MM.1S (cell line): ENCODE measurements around the gene CEP83.

Experiments
- DNase-seq: peaks from one replicate; pipeline ENCODE4 v3.0.0-alpha.2; 2015
- H2AFZ ChIP-seq: fragments of 300-600 bp; sonication (generic); 2 replicates; pipeline ENCODE4 v1.6.0; 2016; ENCODE audit warnings: antibody characterized with exemption, low read length
- H3F3A ChIP-seq: fragments of 300-600 bp; sonication (generic); 2 replicates; pipeline ENCODE4 v1.6.1; 2016; ENCODE audit warnings: mild to moderate bottlenecking, antibody characterized with exemption, low read length, moderate library complexity, mixed read lengths; ENCODE audit not compliant: insufficient read depth
- H3K27ac ChIP-seq: fragments of 300-600 bp; sonication (generic); 2 replicates; pipeline ENCODE4 v1.5.1; 2016; ENCODE audit warnings: mild to moderate bottlenecking, low read length
- H3K27me3 ChIP-seq: fragments of 300-600 bp; sonication (generic); replicated peaks from 2 replicates; pipeline ENCODE4 v1.6.0; 2016; ENCODE audit warnings: low read length; ENCODE audit not compliant: insufficient read depth
- H3K36me3 ChIP-seq: fragments of 300-600 bp; sonication (generic); replicated peaks from 2 replicates; pipeline ENCODE4 v1.6.1; 2016; ENCODE audit warnings: mild to moderate bottlenecking, low read length, mixed read lengths; ENCODE audit not compliant: insufficient read depth
- H3K4me1 ChIP-seq: fragments of 300-600 bp; sonication (generic); 2 replicates; pipeline ENCODE4 v1.6.1; 2016; ENCODE audit warnings: low read length, mixed read lengths
- H3K4me2 ChIP-seq: fragments of 300-600 bp; sonication (generic); 2 replicates; pipeline ENCODE4 v1.6.0; 2016; ENCODE audit warnings: low read depth, low read length
- H3K4me3 ChIP-seq: fragments of 300-600 bp; sonication (generic); 2 replicates; pipeline ENCODE4 v1.5.1; 2016; ENCODE audit warnings: low read length, mixed read lengths
- H3K79me2 ChIP-seq: fragments of 300-600 bp; sonication (generic); 2 replicates; pipeline ENCODE4 v1.6.1; 2016; ENCODE audit warnings: mixed run types, low read length, mixed read lengths
- H3K9ac ChIP-seq: fragments of 300-600 bp; sonication (generic); 2 replicates; pipeline ENCODE4 v1.6.1; 2016; ENCODE audit warnings: low read length, mixed read lengths
- H3K9me2 ChIP-seq: fragments of 300-600 bp; sonication (generic); replicated peaks from 2 replicates; pipeline ENCODE4 v1.6.1; 2016; ENCODE audit warnings: mild to moderate bottlenecking, low read length, mixed read lengths; ENCODE audit not compliant: insufficient read depth
- H3K9me3 ChIP-seq: fragments of 300-600 bp; sonication (generic); replicated peaks from 2 replicates; pipeline ENCODE4 v1.6.1; 2016; ENCODE audit warnings: mild to moderate bottlenecking, low read length, mixed read lengths; ENCODE audit not compliant: insufficient read depth
- H4K20me1 ChIP-seq: fragments of 300-600 bp; sonication (generic); 2 replicates; pipeline ENCODE4 v1.6.1; 2016; ENCODE audit warnings: mild to moderate bottlenecking, low read length, moderate library complexity, mixed read lengths; ENCODE audit not compliant: insufficient read depth
- CTCF ChIP-seq: fragments of 300-600 bp; sonication (generic); IDR thresholded peaks from 2 replicates; pipeline ENCODE4 v1.5.1; 2016; ENCODE audit warnings: antibody characterized with exemption, low read length, mixed read lengths
- EZH2 ChIP-seq: fragments of 300-600 bp; sonication (generic); optimal IDR thresholded peaks from 2 replicates; pipeline ENCODE3; 2017; ENCODE audit warnings: low read depth, mild to moderate bottlenecking, antibody characterized with exemption, low read length, mixed read lengths
- EZH2phosphoT487 ChIP-seq: fragments of 300-600 bp; sonication (generic); IDR thresholded peaks from 2 replicates; pipeline ENCODE4 v1.6.1; 2018; ENCODE audit warnings: antibody characterized with exemption, low read length

CEP83 gene

GRCh38 chr12:94329366-94329765 lies 130.3 kb downstream of the CEP83 start:
- Histone ChIP-seq H3K4me2 (no peak overlapping the region), H4K20me1 (no peaks in the 10 kb centered on the region), H3K27me3 (no peaks in the 10 kb centered on the region), H3K9me2 (no peaks in the 10 kb centered on the region), H3K4me1 (no peaks in the 10 kb centered on the region), H3K4me3 (no peak overlapping the region), H3K79me2 (no peaks in the 10 kb centered on the region), H3K9me3 (no peaks in the 10 kb centered on the region), H3F3A (peaks cover 4% of the 10 kb centered on the region; the same call in 1 of the 2 replicates), H3K9ac (no peak overlapping the region), H2AFZ (no peak overlapping the region), H3K36me3 (no peaks in the 10 kb centered on the region), H3K27ac (no peak overlapping the region)
- no peak for TF ChIP-seq EZH2phosphoT487
- TF ChIP-seq CTCF, result peak; percentile 23
- no peak for TF ChIP-seq EZH2
- no peak for DNase-seq

DNA sequence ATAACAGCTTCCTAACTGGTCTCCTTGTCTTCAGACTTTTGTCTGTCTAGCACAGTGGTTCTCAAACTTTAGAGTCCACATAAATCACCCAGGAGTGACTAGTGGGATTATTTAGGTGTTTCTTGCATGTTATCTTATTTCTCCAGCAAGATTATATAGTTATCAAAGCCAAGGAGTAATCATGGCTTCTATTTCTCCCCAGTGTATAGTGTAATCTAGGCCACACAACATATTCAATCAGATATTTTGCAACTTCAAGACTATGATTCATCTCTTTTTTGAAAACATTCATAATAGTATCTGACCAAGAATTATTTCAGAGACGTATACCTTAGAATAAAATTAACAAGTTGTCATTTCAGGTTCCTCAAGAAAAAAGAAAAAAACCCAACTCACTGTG lies 131.9 kb downstream of the CEP83 start:
- Histone ChIP-seq H3K4me3 (no peak overlapping the region), H3K4me1 (no peaks in the 10 kb centered on the region), H3K27ac (no peak overlapping the region), H3F3A (peaks cover 4% of the 10 kb centered on the region; the same call in 1 of the 2 replicates), H3K27me3 (no peaks in the 10 kb centered on the region), H3K36me3 (0 out of 2 replicates have a peak, but pooled peaks cover under 1% of the 10 kb centered on the region), H3K4me2 (no peak overlapping the region), H2AFZ (no peak overlapping the region), H3K9me3 (no peaks in the 10 kb centered on the region), H3K79me2 (no peaks in the 10 kb centered on the region), H3K9ac (no peak overlapping the region), H3K9me2 (no peaks in the 10 kb centered on the region), H4K20me1 (no peaks in the 10 kb centered on the region)
- DNase-seq, result no peak
- TF ChIP-seq CTCF, result no peak
- TF ChIP-seq EZH2, result no peak
- no peak for TF ChIP-seq EZH2phosphoT487

DNA sequence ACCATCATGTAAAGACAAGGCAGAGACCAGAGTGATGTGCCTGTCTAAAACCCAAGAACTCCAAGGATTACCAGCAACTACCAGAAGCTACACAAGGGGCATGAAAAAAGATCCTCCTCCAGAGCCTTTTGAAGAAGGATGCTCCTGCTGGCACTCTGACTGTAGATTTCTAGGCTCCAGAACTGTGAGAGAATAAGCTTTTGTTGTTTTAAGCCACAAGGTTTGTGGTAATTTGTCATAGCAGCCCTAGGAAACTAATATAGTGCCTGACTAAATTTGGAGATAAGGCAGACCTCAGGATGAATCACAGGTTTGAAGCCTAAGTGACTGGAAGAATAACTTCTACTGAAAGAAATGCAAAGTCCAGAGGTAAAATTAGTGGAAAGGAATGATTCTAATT lies 132.9 kb downstream of the CEP83 start:
- H3K27me3 ChIP-seq, result no peaks in the 10 kb centered on the region
- DNase-seq, result no peak
- no peaks in the 10 kb centered on the region for H3K9me2 ChIP-seq
- H3K79me2 ChIP-seq, result no peaks in the 10 kb centered on the region
- H4K20me1 ChIP-seq, result no peaks in the 10 kb centered on the region
- H3K9me3 ChIP-seq, result no peaks in the 10 kb centered on the region
- no peak for TF ChIP-seq CTCF
- no peak for TF ChIP-seq EZH2phosphoT487
- no peak for TF ChIP-seq EZH2
- H3K36me3 ChIP-seq, result 0 out of 2 replicates have a peak, but pooled peaks cover 10% of the 10 kb centered on the region
- H3K4me3 ChIP-seq, result no peak overlapping the region
- H3F3A ChIP-seq, result peaks cover 4% of the 10 kb centered on the region; the same call in 1 of the 2 replicates
- no peak overlapping the region for H3K9ac ChIP-seq
- H3K4me1 ChIP-seq, result no peaks in the 10 kb centered on the region
- H3K27ac ChIP-seq, result no peak overlapping the region
- no peak overlapping the region for H3K4me2 ChIP-seq
- H2AFZ ChIP-seq, result no peak overlapping the region

DNA sequence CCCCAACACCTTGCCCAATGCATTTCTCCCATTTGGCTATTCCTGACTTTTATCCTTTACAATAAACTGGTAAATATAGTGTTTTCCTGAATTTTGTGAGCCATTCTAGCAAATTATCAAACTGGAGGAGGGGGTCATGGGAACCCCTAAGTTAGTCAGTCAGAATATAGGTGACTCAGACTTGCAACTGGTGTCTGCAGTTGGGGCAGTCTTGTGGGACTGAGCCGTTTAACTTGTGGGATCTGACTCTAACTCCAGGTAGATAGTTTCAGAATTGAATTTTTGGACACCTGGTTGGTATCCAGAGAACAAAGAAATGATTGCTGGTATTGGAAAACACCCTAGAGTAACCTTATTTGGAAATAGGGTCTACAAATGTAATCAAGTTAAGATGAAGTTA lies 133.4 kb downstream of the CEP83 start:
- H3K27ac ChIP-seq, result no peak overlapping the region
- no peaks in the 10 kb centered on the region for H3K4me1 ChIP-seq
- no peak overlapping the region for H3K4me2 ChIP-seq
- no peak for TF ChIP-seq EZH2phosphoT487
- TF ChIP-seq CTCF, result no peak
- no peak for TF ChIP-seq EZH2
- H4K20me1 ChIP-seq, result no peaks in the 10 kb centered on the region
- no peaks in the 10 kb centered on the region for H3K9me3 ChIP-seq
- H2AFZ ChIP-seq, result no peak overlapping the region
- H3K9me2 ChIP-seq, result no peaks in the 10 kb centered on the region
- H3K4me3 ChIP-seq, result no peak overlapping the region
- peaks cover 15% of the 10 kb centered on the region; the same call in 1 of the 2 replicates for H3K36me3 ChIP-seq
- no peaks in the 10 kb centered on the region for H3K79me2 ChIP-seq
- no peak overlapping the region for H3K9ac ChIP-seq
- no peaks in the 10 kb centered on the region for H3K27me3 ChIP-seq
- H3F3A ChIP-seq, result peaks cover 4% of the 10 kb centered on the region; the same call in 1 of the 2 replicates
- no peak for DNase-seq
